22Rv1 (cell line): ENCODE measurements around the gene ISG15.

Experiments
- ZFX ChIP-seq: fragments of 450-650 bp; IDR thresholded peaks from 2 replicates; pipeline ENCODE4 v1.6.1; 2017; ENCODE audit warnings: antibody characterized with exemption, borderline replicate concordance
- TF ChIP-seq, protein P1 (sequence below): fragments of 450-650 bp; IDR thresholded peaks from 2 replicates; pipeline ENCODE4 v1.5.1; 2017; ENCODE audit warnings: mild to moderate bottlenecking

DNA sequence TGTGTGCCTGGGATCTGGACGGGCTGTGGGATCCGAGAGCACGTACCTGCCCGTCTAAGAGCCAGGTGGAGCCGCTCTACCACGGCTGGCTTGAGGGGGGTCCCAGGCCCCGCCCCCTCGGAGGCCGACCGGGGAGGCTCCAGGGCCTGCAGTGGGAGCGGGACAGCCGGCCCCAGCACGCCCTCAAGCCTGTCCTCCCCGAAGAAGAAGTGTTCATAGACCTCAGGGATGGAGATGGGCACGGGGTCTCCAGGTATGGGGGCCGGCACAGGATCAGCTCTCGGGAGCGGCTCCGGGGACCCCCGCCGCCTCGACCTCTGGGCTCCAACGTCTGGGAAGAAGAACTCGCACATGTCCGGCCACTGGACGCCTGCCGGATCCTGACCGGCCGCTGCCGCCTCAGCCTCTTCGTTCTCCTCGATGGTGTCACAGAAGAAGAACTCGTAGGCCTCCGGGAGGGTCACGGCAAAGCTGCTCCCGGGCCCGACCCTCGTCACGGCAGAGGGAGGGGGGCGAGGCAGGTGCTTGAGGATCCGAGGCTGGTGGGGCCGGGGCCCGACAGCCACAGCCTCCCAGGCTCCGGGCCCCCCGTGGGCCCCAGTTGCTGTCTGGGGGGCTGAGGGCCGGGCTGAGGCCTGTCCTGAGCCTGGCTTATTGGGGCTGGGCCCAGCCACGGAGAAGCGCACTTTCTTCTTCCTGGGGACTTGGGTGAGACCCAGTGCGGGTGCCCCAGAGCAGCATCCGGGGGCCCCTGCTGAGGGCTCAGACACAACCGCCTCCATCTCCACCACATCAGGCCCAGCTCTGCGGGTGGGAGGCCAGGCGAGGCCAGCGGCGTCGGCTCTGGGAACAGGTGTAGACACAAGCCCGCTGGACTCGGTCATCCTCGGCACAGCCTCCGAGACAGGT lies 34.2 kb upstream of the ISG15 start:
- TF ChIP-seq, protein P1, sequence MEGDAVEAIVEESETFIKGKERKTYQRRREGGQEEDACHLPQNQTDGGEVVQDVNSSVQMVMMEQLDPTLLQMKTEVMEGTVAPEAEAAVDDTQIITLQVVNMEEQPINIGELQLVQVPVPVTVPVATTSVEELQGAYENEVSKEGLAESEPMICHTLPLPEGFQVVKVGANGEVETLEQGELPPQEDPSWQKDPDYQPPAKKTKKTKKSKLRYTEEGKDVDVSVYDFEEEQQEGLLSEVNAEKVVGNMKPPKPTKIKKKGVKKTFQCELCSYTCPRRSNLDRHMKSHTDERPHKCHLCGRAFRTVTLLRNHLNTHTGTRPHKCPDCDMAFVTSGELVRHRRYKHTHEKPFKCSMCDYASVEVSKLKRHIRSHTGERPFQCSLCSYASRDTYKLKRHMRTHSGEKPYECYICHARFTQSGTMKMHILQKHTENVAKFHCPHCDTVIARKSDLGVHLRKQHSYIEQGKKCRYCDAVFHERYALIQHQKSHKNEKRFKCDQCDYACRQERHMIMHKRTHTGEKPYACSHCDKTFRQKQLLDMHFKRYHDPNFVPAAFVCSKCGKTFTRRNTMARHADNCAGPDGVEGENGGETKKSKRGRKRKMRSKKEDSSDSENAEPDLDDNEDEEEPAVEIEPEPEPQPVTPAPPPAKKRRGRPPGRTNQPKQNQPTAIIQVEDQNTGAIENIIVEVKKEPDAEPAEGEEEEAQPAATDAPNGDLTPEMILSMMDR: no peak
- TF ChIP-seq ZFX: no peak
